HCT116 (cell line): ENCODE data around the gene PKN2. TPM values are rescaled to one million over a fixed set of nuclear protein-coding genes. Genes with fewer than 3 reads are reported as not detected.

Experiments used
- ATAC-seq: fragments of 200-7000 bp; cut with Tn5 transposase; 2 replicates; pipeline ENCODE4 v1.9.1; 2020; ENCODE audit warnings: mild to moderate bottlenecking, moderate library complexity
- BruUV-seq: library from RNA; stranded (reverse); fragments of 400-500 nt; replicated peaks from 2 replicates; lab custom pipeline; 2021; lab: Mats Ljungman, UMichigan
- CTCF ChIA-PET: fragments of 300-600 bp; sonication (Branson Sonifier 250); formaldehyde crosslinking; loops from one replicate; lab custom pipeline; 2021; ENCODE audit warnings: antibody characterized with exemption; lab: Charles Lee
- POLR2A ChIA-PET: fragments of 300-600, 350-600 bp; sonication (Branson Sonifier 250); formaldehyde crosslinking; loops from one replicate; lab custom pipeline; 2021; ENCODE audit warnings: antibody characterized with exemption; lab: Charles Lee
- RAD21 ChIA-PET, 2 experiments: fragments of 300-600 bp; sonication (Branson Sonifier 250); formaldehyde crosslinking; loops; one replicate each; lab custom pipeline; 2023; ENCODE audit warnings: low total read pairs in 2 of 2; ENCODE audit not compliant: uncharacterized antibody in 2 of 2, unreplicated experiment in 2 of 2, low non-redundant PET in 1 of 2; lab: Charles Lee
- DNase-seq: peaks from one replicate; pipeline ENCODE4 v3.0.0-alpha.2; 2010; ENCODE audit warnings: low read depth, low spot score
- H2AFZ ChIP-seq: fragments of 200-600 bp; shearing (Covaris generic), sonication (generic); 2 replicates; pipeline ENCODE4 v1.6.1; 2017; ENCODE audit warnings: low read depth, mixed run types, mixed read lengths, antibody characterized with exemption, low read length; ENCODE audit not compliant: poor library complexity, severe bottlenecking
- H3K27ac ChIP-seq: 2 replicates; pipeline ENCODE4 v1.5.1; 2012; ENCODE audit warnings: low read depth, low read length
- H3K27me3 ChIP-seq: fragments of 200-600 bp; sonication (generic); 2 replicates; pipeline ENCODE4 v1.6.1; 2016; ENCODE audit warnings: mixed run types, low read length, mixed read lengths; ENCODE audit not compliant: insufficient read depth
- H3K36me3 ChIP-seq, 2 experiments: fragments of 200-500 bp in 1 of 2; fragments of 200-600 bp in 1 of 2; sonication (Bioruptor generic) in 1 of 2; sonication (generic) in 1 of 2; 2 replicates each; pipeline versions ENCODE4 v1.5.1 to v1.6.1; 2014 to 2016; ENCODE audit warnings: low read length in 2 of 2, inconsistent platforms in 1 of 2, mixed read lengths in 1 of 2, mixed run types in 1 of 2; ENCODE audit not compliant: insufficient read depth in 2 of 2, control insufficient read depth in 1 of 2
- H3K4me1 ChIP-seq, 2 experiments: fragments of 200-600 bp in 1 of 2; sonication (generic) in 1 of 2; 2 replicates each; pipeline versions ENCODE4 v1.5.1 to v1.6.1; 2012 to 2017; ENCODE audit warnings: low read length in 2 of 2, inconsistent platforms in 1 of 2, mild to moderate bottlenecking in 1 of 2, mixed read lengths in 1 of 2, mixed run types in 1 of 2, moderate library complexity in 1 of 2; ENCODE audit not compliant: insufficient read depth in 2 of 2, control insufficient read depth in 1 of 2
- H3K4me2 ChIP-seq: fragments of 200-600 bp; sonication (generic); 2 replicates; pipeline ENCODE4 v1.6.1; 2017; ENCODE audit warnings: mixed run types, low read length, mixed read lengths
- H3K4me3 ChIP-seq, 2 experiments: fragments of 200-600 bp in 1 of 2; sonication (generic) in 1 of 2; replicated peaks in 1 of 2; 2 replicates each; pipeline ENCODE4 v1.5.1; 2011 to 2016; ENCODE audit warnings: low read length in 2 of 2, control low read depth in 1 of 2, low read depth in 1 of 2, mild to moderate bottlenecking in 1 of 2, mixed read lengths in 1 of 2, mixed run types in 1 of 2
- H3K79me2 ChIP-seq: fragments of 200-600 bp; sonication (generic); 2 replicates; pipeline ENCODE4 v1.6.1; 2017; ENCODE audit warnings: mild to moderate bottlenecking, mixed run types, low read length, moderate library complexity, mixed read lengths; ENCODE audit not compliant: insufficient read depth
- H3K9ac ChIP-seq: fragments of 200-600 bp; sonication (generic); 2 replicates; pipeline ENCODE4 v1.6.1; 2016; ENCODE audit warnings: low read length, mixed read lengths
- H3K9me2 ChIP-seq: fragments of 200-600 bp; sonication (generic), shearing (Covaris generic); 2 replicates; pipeline ENCODE4 v1.6.1; 2017; ENCODE audit warnings: mixed run types, mild to moderate bottlenecking, moderate library complexity; ENCODE audit not compliant: insufficient read depth
- H3K9me3 ChIP-seq, 2 experiments: fragments of 200-500 bp in 1 of 2; fragments of 200-600 bp in 1 of 2; sonication (Bioruptor generic) in 1 of 2; sonication (generic) in 1 of 2; 2 replicates each; pipeline ENCODE4 v1.6.1; 2014 to 2017; ENCODE audit warnings: low read length in 2 of 2, mixed read lengths in 2 of 2, inconsistent platforms in 1 of 2, low read depth in 1 of 2, mild to moderate bottlenecking in 1 of 2, mixed run types in 1 of 2, moderate library complexity in 1 of 2; ENCODE audit not compliant: control insufficient read depth in 1 of 2, insufficient read depth in 1 of 2
- H4K20me1 ChIP-seq: fragments of 200-600 bp; sonication (generic), shearing (Covaris generic); 2 replicates; pipeline ENCODE4 v1.6.1; 2017; ENCODE audit warnings: mixed run types, mild to moderate bottlenecking, moderate library complexity; ENCODE audit not compliant: insufficient read depth
- CBX3 ChIP-seq: IDR thresholded peaks from 2 replicates; pipeline ENCODE4 v1.6.1; 2012; ENCODE audit warnings: low read depth
- CEBPB ChIP-seq: IDR thresholded peaks from 2 replicates; pipeline ENCODE4 v1.6.1; 2012; ENCODE audit warnings: low read depth
- EZH2 ChIP-seq: fragments of 200-600 bp; sonication (generic); IDR thresholded peaks from 2 replicates; pipeline ENCODE4 v1.6.1; 2017; ENCODE audit warnings: antibody characterized with exemption, mixed run types
- EZH2phosphoT487 ChIP-seq: fragments of 200-600 bp; IDR thresholded peaks from 2 replicates; pipeline ENCODE4 v1.6.1; 2018; ENCODE audit warnings: antibody characterized with exemption, borderline replicate concordance
- FOSL1 ChIP-seq: IDR thresholded peaks from 2 replicates; pipeline ENCODE4 v1.6.1; 2012; ENCODE audit warnings: low read depth
- JUND ChIP-seq: IDR thresholded peaks from 2 replicates; pipeline ENCODE4 v1.6.1; 2012
- POLR2A ChIP-seq: IDR thresholded peaks from 2 replicates; pipeline ENCODE4 v1.7.0; 2011; ENCODE audit warnings: borderline replicate concordance; ENCODE audit not compliant: insufficient read depth, insufficient read length; ENCODE audit errors: extremely low read depth
- POLR2AphosphoS5 ChIP-seq: IDR thresholded peaks from 2 replicates; pipeline ENCODE4 v1.6.1; 2011; ENCODE audit warnings: mild to moderate bottlenecking, low read depth, low read length, moderate library complexity
- REST ChIP-seq: IDR thresholded peaks from 2 replicates; pipeline ENCODE4 v1.6.1; 2012; ENCODE audit warnings: low read depth
- SP1 ChIP-seq: IDR thresholded peaks from 2 replicates; pipeline ENCODE4 v1.6.1; 2012; ENCODE audit warnings: low read depth
- TCF7L2 ChIP-seq: IDR thresholded peaks from 2 replicates; pipeline ENCODE4 v1.7.0; 2011; ENCODE audit warnings: borderline replicate concordance, inconsistent platforms; ENCODE audit not compliant: insufficient read depth, insufficient read length; ENCODE audit errors: extremely low read depth
- ZNF274 ChIP-seq: fragments of 200-500 bp; sonication (Bioruptor generic); IDR thresholded peaks from 2 replicates; pipeline ENCODE4 v1.6.1; 2014; ENCODE audit warnings: mild to moderate bottlenecking, low read depth, low read length, inconsistent platforms
- intact Hi-C: fragments of 100-400 bp; cut with micrococcal nuclease; formaldehyde crosslinking; loops from 2 replicates; pipeline ENCODE4 v1.10.0; 2022
- total RNA-seq: library from RNA; stranded (reverse); gene quantifications from one replicate; pipeline ENCODE4 v1.2.1, GENCODE V29; 2021; ENCODE audit not compliant: unreplicated experiment
- TF ChIP-seq, protein P1 (sequence below): IDR thresholded peaks from 2 replicates; pipeline ENCODE4 v1.6.1; 2012
- TF ChIP-seq, protein P2 (sequence below): IDR thresholded peaks from 2 replicates; pipeline ENCODE4 v1.6.1; 2011; ENCODE audit warnings: mild to moderate bottlenecking, low read length, moderate library complexity; ENCODE audit not compliant: insufficient replicate concordance; ENCODE audit errors: extremely low read depth
- TF ChIP-seq, protein P3 (sequence below): IDR thresholded peaks from 2 replicates; pipeline ENCODE4 v1.6.1; 2012
- TF ChIP-seq, protein P4 (sequence below), 3 experiments: fragments of 200-600 bp in 1 of 3; sonication (generic) in 1 of 3; IDR thresholded peaks in 2 of 3; conservative IDR thresholded peaks in 1 of 3; 2 replicates each; pipeline ENCODE4 v1.5.1; 2012 to 2017; ENCODE audit warnings: low read depth in 2 of 3, low read length in 2 of 3, antibody characterized with exemption in 1 of 3, borderline replicate concordance in 1 of 3, control low read depth in 1 of 3, mild to moderate bottlenecking in 1 of 3, mixed read lengths in 1 of 3, mixed run types in 1 of 3, moderate library complexity in 1 of 3; ENCODE audit not compliant: insufficient read depth in 1 of 3

The PKN2 gene
- total RNA-seq, 1 experiment from 2014 or later: 44.3 TPM

GRCh38 chr1:88740784-88741183, 56.7 kb downstream of the PKN2 start (continued):
- TF ChIP-seq POLR2A (no peak), POLR2AphosphoS5 (no peak)

GRCh38 chr1:88741413-88741812, 57.3 kb downstream of the PKN2 start:
- Histone ChIP-seq H3K9me3 (no peaks in the 10 kb centered on the region), H3K9ac (no peak overlapping the region), H3K27me3 (no peaks in the 10 kb centered on the region), H4K20me1 (peaks cover 5% of the 10 kb centered on the region; the same call in 1 of the 2 replicates), H3K79me2 (peaks cover 44% of the 10 kb centered on the region), H3K9me2 (peaks cover 3% of the 10 kb centered on the region; the same call in 1 of the 2 replicates), H3K36me3 (no peaks in the 10 kb centered on the region), H3K4me1 (no peaks in the 10 kb centered on the region), H3K4me2 (no peak overlapping the region), H3K4me3 (no peak overlapping the region), H2AFZ (no peak overlapping the region), H3K27ac (no peak overlapping the region)
- ATAC-seq (no peak), DNase-seq (no peak)
- TF ChIP-seq, protein P1, sequence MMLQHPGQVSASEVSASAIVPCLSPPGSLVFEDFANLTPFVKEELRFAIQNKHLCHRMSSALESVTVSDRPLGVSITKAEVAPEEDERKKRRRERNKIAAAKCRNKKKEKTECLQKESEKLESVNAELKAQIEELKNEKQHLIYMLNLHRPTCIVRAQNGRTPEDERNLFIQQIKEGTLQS: no peak
- TF ChIP-seq ZNF274 (no peak), FOSL1 (no peak), CEBPB (no peak), TCF7L2 (no peak), CBX3 (no peak), REST (no peak), SP1 (no peak), JUND (no peak), EZH2phosphoT487 (no peak), EZH2 (no peak)
- TF ChIP-seq, protein P2, sequence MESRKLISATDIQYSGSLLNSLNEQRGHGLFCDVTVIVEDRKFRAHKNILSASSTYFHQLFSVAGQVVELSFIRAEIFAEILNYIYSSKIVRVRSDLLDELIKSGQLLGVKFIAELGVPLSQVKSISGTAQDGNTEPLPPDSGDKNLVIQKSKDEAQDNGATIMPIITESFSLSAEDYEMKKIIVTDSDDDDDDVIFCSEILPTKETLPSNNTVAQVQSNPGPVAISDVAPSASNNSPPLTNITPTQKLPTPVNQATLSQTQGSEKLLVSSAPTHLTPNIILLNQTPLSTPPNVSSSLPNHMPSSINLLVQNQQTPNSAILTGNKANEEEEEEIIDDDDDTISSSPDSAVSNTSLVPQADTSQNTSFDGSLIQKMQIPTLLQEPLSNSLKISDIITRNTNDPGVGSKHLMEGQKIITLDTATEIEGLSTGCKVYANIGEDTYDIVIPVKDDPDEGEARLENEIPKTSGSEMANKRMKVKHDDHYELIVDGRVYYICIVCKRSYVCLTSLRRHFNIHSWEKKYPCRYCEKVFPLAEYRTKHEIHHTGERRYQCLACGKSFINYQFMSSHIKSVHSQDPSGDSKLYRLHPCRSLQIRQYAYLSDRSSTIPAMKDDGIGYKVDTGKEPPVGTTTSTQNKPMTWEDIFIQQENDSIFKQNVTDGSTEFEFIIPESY: no peak
- TF ChIP-seq, protein P3, sequence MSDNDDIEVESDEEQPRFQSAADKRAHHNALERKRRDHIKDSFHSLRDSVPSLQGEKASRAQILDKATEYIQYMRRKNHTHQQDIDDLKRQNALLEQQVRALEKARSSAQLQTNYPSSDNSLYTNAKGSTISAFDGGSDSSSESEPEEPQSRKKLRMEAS: no peak
- TF ChIP-seq, protein P4, sequence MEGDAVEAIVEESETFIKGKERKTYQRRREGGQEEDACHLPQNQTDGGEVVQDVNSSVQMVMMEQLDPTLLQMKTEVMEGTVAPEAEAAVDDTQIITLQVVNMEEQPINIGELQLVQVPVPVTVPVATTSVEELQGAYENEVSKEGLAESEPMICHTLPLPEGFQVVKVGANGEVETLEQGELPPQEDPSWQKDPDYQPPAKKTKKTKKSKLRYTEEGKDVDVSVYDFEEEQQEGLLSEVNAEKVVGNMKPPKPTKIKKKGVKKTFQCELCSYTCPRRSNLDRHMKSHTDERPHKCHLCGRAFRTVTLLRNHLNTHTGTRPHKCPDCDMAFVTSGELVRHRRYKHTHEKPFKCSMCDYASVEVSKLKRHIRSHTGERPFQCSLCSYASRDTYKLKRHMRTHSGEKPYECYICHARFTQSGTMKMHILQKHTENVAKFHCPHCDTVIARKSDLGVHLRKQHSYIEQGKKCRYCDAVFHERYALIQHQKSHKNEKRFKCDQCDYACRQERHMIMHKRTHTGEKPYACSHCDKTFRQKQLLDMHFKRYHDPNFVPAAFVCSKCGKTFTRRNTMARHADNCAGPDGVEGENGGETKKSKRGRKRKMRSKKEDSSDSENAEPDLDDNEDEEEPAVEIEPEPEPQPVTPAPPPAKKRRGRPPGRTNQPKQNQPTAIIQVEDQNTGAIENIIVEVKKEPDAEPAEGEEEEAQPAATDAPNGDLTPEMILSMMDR (IDR thresholded peaks at IDR 0.05 in 2 of 3, conservative IDR thresholded peaks at IDR 0.05 in 1 of 3; ENCODE audit: borderline replicate concordance in 1 of 3, insufficient read depth in 1 of 3, low read depth in 2 of 3, low read length in 2 of 3): no peak
- intact Hi-C loops: no loop called here
- CTCF ChIA-PET: no interaction called here
- no TSS peak for BruUV-seq
- POLR2A ChIA-PET: interaction anchor here (0.6 kb wide), 1 partner anchor 149 kb away, joined by 4 read pairs; no protein-coding TSS in a partner anchor
- RAD21 ChIA-PET: no interaction called here
